Lower leg skin (tissue), 4 donors: ENCODE measurements around the gene ANXA10. TPM values are rescaled to one million over a fixed set of nuclear protein-coding genes. Genes with fewer than 3 reads are reported as not detected.

Source experiments
- DNase-seq, 2 donors: peaks; one replicate each; pipeline ENCODE4 v3.0.0-alpha.2; 2019; ENCODE audit warnings: low spot score in 2 of 2
- H3K4me3 ChIP-seq: fragments of 200-600 bp; sonication (generic); 2 replicates; pipeline ENCODE4 v1.5.1; 2017; ENCODE audit warnings: mild to moderate bottlenecking, low read depth; ENCODE audit not compliant: poor library complexity, severe bottlenecking
- CTCF ChIP-seq, 3 donors: fragments of 450-650 bp; IDR thresholded peaks; one replicate each; pipeline ENCODE4 v1.5.1; 2016; ENCODE audit warnings: antibody characterized with exemption in 3 of 3, mild to moderate bottlenecking in 3 of 3, moderate library complexity in 2 of 3
- POLR2A ChIP-seq, 2 donors: fragments of 450-650 bp; IDR thresholded peaks; one replicate each; pipeline ENCODE4 v1.6.1; 2016 to 2017; ENCODE audit warnings: antibody characterized with exemption in 2 of 2, mild to moderate bottlenecking in 1 of 2, moderate library complexity in 1 of 2
- WGBS, 2 donors: methylation state at CpG; one replicate each; pipeline ENCODE4 v1.1.5; 2018; 5-methylcytosine and 5-hydroxymethylcytosine counted together
- intact Hi-C: fragments of 100-400 bp; cut with DNase I; formaldehyde crosslinking; loops from one replicate; pipeline ENCODE4 v1.15.0; 2023; ENCODE audit warnings: low total_unique reads
- total RNA-seq, 4 donors: library from RNA; depleted of rRNA; stranded (reverse); fragments of >200 nt; gene quantifications; one replicate each; pipeline ENCODE4 v1.1.0, GENCODE V29; 2016

The ANXA10 gene
- total RNA-seq, 4 donors from 2014 or later = not detected

- DNase-seq = no peak
- WGBS, 2 donors = 59 to 70% methylated on average over 3 of the region's 3 CpGs
- TF ChIP-seq POLR2A (IDR thresholded peaks at IDR 0.05) (no peak), CTCF (IDR thresholded peaks at IDR 0.05) (no peak)
- H3K4me3 ChIP-seq = no peak overlapping the region
- intact Hi-C loops = no loop called here
Measured at GRCh38 chr4:168138143-168138542, 45.8 kb downstream of the ANXA10 start.

- intact Hi-C loops = no loop called here
- WGBS, 2 donors = 84 to 86% methylated on average over 5 of the region's 5 CpGs
Measured at GRCh38 chr4:168139336-168139735, 47.0 kb downstream of the ANXA10 start.

GRCh38 chr4:168141733-168142132 lies 49.4 kb downstream of the ANXA10 start:
- no peak for DNase-seq
- TF ChIP-seq CTCF (IDR thresholded peaks at IDR 0.05) = no peak
- TF ChIP-seq POLR2A (IDR thresholded peaks at IDR 0.05) = no peak
- intact Hi-C loops = no loop called here
- H3K4me3 ChIP-seq = no peak overlapping the region
- WGBS, 2 donors = 91 to 92% methylated on average over 7 of the region's 7 CpGs

More at GRCh38 chr4:168139336-168139735, 47.0 kb downstream of the ANXA10 start:
- TF ChIP-seq CTCF (IDR thresholded peaks at IDR 0.05) = no peak
- no peak for TF ChIP-seq POLR2A (IDR thresholded peaks at IDR 0.05)
- no peak for DNase-seq
- no peak overlapping the region for H3K4me3 ChIP-seq

- 77 to 81% methylated on average over 2 of the region's 2 CpGs for WGBS, 2 donors
- H3K4me3 ChIP-seq = no peak overlapping the region
- DNase-seq = no peak
- TF ChIP-seq CTCF (IDR thresholded peaks at IDR 0.05) = no peak
- TF ChIP-seq POLR2A (IDR thresholded peaks at IDR 0.05) = no peak
- intact Hi-C loops = no loop called here
Measured at GRCh38 chr4:168143601-168144000, 51.3 kb downstream of the ANXA10 start.

- no peak overlapping the region for H3K4me3 ChIP-seq
- TF ChIP-seq CTCF (IDR thresholded peaks at IDR 0.05) = no peak
- no peak for TF ChIP-seq POLR2A (IDR thresholded peaks at IDR 0.05)
- intact Hi-C loops = no loop called here
- 82 to 83% methylated on average over 6 of the region's 6 CpGs for WGBS, 2 donors
- no peak for DNase-seq
Measured at GRCh38 chr4:168150420-168151050, 58.2 kb downstream of the ANXA10 start.

GRCh38 chr4:168151327-168151726 lies 59.0 kb downstream of the ANXA10 start:
- WGBS, 2 donors = 85 to 86% methylated on average over 3 of the region's 3 CpGs
- TF ChIP-seq CTCF (IDR thresholded peaks at IDR 0.05) = no peak
- no peak overlapping the region for H3K4me3 ChIP-seq
- intact Hi-C loops = no loop called here
- DNase-seq = no peak
